Measurements from ENCODE around the gene SLC2A13.

Gene SLC2A13

GRCh38 chr12:40105515-40106201, at the start of gene SLC2A13:
Gene SLC2A13, minus strand, starts transcription at chr12:40106081. Its CDS starts 273 bp downstream, at chr12:40105808.
- TF ChIP-seq CTCF (IDR thresholded peaks at IDR 0.05; ENCODE audit: low read depth, low read length, missing control alignments), result no peak
- no peaks in the 10 kb centered on the region for H3K27me3 ChIP-seq (replicated peaks)
- in situ Hi-C loops (cut with HindIII; ENCODE audit: low pct_ligation_motif_present, low sequenced_read_pairs), result no loop called here
- H3K4me3 ChIP-seq (ENCODE audit: low read depth, low read length), result peak within 1 kb of the TSS; percentile 79
- DNase-seq, result peak; percentile 24
- no peaks in the 10 kb centered on the region for H3K36me3 ChIP-seq (replicated peaks)
- H3K27ac ChIP-seq, result peak within 1 kb of the TSS; percentile 17

- TF ChIP-seq CTCF (IDR thresholded peaks at IDR 0.05; ENCODE audit: low read depth, low read length, missing control alignments), result no peak
- H3K27ac ChIP-seq, result no peak overlapping the region
- in situ Hi-C loops (cut with HindIII; ENCODE audit: low pct_ligation_motif_present, low sequenced_read_pairs), result no loop called here
- no peak overlapping the region for H3K4me3 ChIP-seq (ENCODE audit: low read depth, low read length)
- no peaks in the 10 kb centered on the region for H3K36me3 ChIP-seq (replicated peaks)
- DNase-seq, result no peak
- no peaks in the 10 kb centered on the region for H3K27me3 ChIP-seq (replicated peaks)
Observed at GRCh38 chr12:40154381-40154780, 48.5 kb upstream of the SLC2A13 start.

- H3K4me3 ChIP-seq (ENCODE audit: low read depth, low read length), result no peak overlapping the region
- TF ChIP-seq CTCF (IDR thresholded peaks at IDR 0.05; ENCODE audit: low read depth, low read length, missing control alignments), result no peak
- no peaks in the 10 kb centered on the region for H3K27me3 ChIP-seq (replicated peaks)
- no peak for DNase-seq
- no peak overlapping the region for H3K27ac ChIP-seq
- in situ Hi-C loops (cut with HindIII; ENCODE audit: low pct_ligation_motif_present, low sequenced_read_pairs), result no loop called here
- no peaks in the 10 kb centered on the region for H3K36me3 ChIP-seq (replicated peaks)
Observed at GRCh38 chr12:40153432-40153831, 47.6 kb upstream of the SLC2A13 start.

- H3K36me3 ChIP-seq (replicated peaks), result no peaks in the 10 kb centered on the region
- H3K27ac ChIP-seq, result no peak overlapping the region
- in situ Hi-C loops (cut with HindIII; ENCODE audit: low pct_ligation_motif_present, low sequenced_read_pairs), result no loop called here
- TF ChIP-seq CTCF (IDR thresholded peaks at IDR 0.05; ENCODE audit: low read depth, low read length, missing control alignments), result peak; percentile 84
- no peak overlapping the region for H3K4me3 ChIP-seq (ENCODE audit: low read depth, low read length)
- peak; percentile 51 for DNase-seq
- H3K27me3 ChIP-seq (replicated peaks), result no peaks in the 10 kb centered on the region
Observed at GRCh38 chr12:40152783-40153383, 47.0 kb upstream of the SLC2A13 start.

GRCh38 chr12:40149673-40150260, 43.9 kb upstream of the SLC2A13 start:
- H3K27me3 ChIP-seq (replicated peaks), result no peaks in the 10 kb centered on the region
- no peak overlapping the region for H3K4me3 ChIP-seq (ENCODE audit: low read depth, low read length)
- no peak for DNase-seq
- in situ Hi-C loops (cut with HindIII; ENCODE audit: low pct_ligation_motif_present, low sequenced_read_pairs), result no loop called here
- H3K36me3 ChIP-seq (replicated peaks), result no peaks in the 10 kb centered on the region
- TF ChIP-seq CTCF (IDR thresholded peaks at IDR 0.05; ENCODE audit: low read depth, low read length, missing control alignments), result no peak
- H3K27ac ChIP-seq, result no peak overlapping the region
